H1 (cell line): ENCODE measurements around the gene CCDC51. TPM values are rescaled to one million over a fixed set of nuclear protein-coding genes. Genes with fewer than 3 reads are reported as not detected.

Source experiments
- BCL11A ChIP-seq, 2 experiments: IDR thresholded peaks; one replicate each; pipeline ENCODE4 v1.6.1; 2011; ENCODE audit warnings: low read depth in 2 of 2, low read length in 2 of 2, mild to moderate bottlenecking in 2 of 2
- CBX5 ChIP-seq: fragments of 300-800, 300-1000 bp; sonication (generic); IDR thresholded peaks from 2 replicates; pipeline ENCODE4 v1.7.1; 2016; ENCODE audit warnings: antibody characterized with exemption, low read length, low read depth
- CHD2 ChIP-seq: IDR thresholded peaks from 2 replicates; pipeline ENCODE4 v1.6.1; 2012; ENCODE audit warnings: low read length, improper control_type of control experiment
- CHD7 ChIP-seq: fragments of 300-600 bp; sonication (generic); IDR thresholded peaks from 2 replicates; pipeline ENCODE4 v1.7.1; 2012; ENCODE audit warnings: low read length, moderate library complexity, mild to moderate bottlenecking, inconsistent platforms; ENCODE audit not compliant: insufficient replicate concordance
- GABPA ChIP-seq: IDR thresholded peaks from 2 replicates; pipeline ENCODE4 v1.6.1; 2011; ENCODE audit warnings: mild to moderate bottlenecking, low read length, moderate library complexity, borderline replicate concordance; ENCODE audit not compliant: insufficient read depth
- HDAC6 ChIP-seq: IDR thresholded peaks from one replicate; pipeline ENCODE4 v1.7.1; 2012; ENCODE audit warnings: low read depth, mild to moderate bottlenecking, inconsistent platforms, low read length, moderate library complexity
- PHF8 ChIP-seq: fragments of 200-600 bp; sonication (generic); conservative IDR thresholded peaks from 2 replicates; pipeline ENCODE4 v1.7.1; 2012; ENCODE audit warnings: low read depth, mild to moderate bottlenecking, inconsistent platforms, low read length, moderate library complexity
- TBP ChIP-seq: IDR thresholded peaks from 2 replicates; pipeline ENCODE4 v1.6.1; 2011; ENCODE audit warnings: low read depth, low read length, improper control_type of control experiment
- TCF12 ChIP-seq: IDR thresholded peaks from 2 replicates; pipeline ENCODE4 v1.6.1; 2011; ENCODE audit warnings: low read depth, mild to moderate bottlenecking, low read length
- polyA plus RNA-seq, 7 experiments: library from polyadenylated mRNA; depleted of rRNA in 3 of 7; stranded (reverse) in 5 of 7; unstranded in 2 of 7; fragments of >200 nt in 5 of 7; fragments of 200-250 nt in 2 of 7; gene quantifications; 1 replicate in 5 of 7; 2 replicates in 1 of 7; 4 replicates in 1 of 7; pipeline versions ENCODE4 v1.2.1 to v1.2.3, GENCODE V29; 2011 to 2013; ENCODE audit warnings: missing spikeins in 2 of 7, mixed read lengths in 2 of 7
- total RNA-seq: library from RNA; stranded (reverse); fragmentation: NEBNext Ultra II Directional; extraction: Animal tissue kit (Norgen Biotek cat#: 25700); gene quantifications from 2 replicates; pipeline ENCODE4 v1.2.1, GENCODE V29; 2021

Gene CCDC51
- total and polyA plus RNA-seq, 2 of the 8 experiments (the other 6 are each of a cell fraction or from before 2014, with no cell fraction given), result 21.3 to 21.4 TPM

- TF ChIP-seq CHD7, result no peak
- TF ChIP-seq CBX5, result no peak
- no peak for TF ChIP-seq TCF12
- no peak for TF ChIP-seq HDAC6
- no peak for TF ChIP-seq GABPA
- no peak for TF ChIP-seq PHF8
- no peak for TF ChIP-seq TBP
- TF ChIP-seq BCL11A (IDR thresholded peaks at IDR 0.05; ENCODE audit: low read depth in 2 of 2, low read length in 2 of 2), result no peak
- TF ChIP-seq CHD2, result no peak
Observed at GRCh38 chr3:48465237-48465530, 25.3 kb upstream of the CCDC51 start (continued).
